Vagina (tissue), 2 donors: ENCODE data around the gene CORO2B. TPM values are rescaled to one million over a fixed set of nuclear protein-coding genes. Genes with fewer than 3 reads are reported as not detected.
A peak's percentile ranks its signal among the peaks of the same experiment; 100 is the strongest.

Experiments used
- DNase-seq, 2 donors: peaks; one replicate each; pipeline ENCODE4 v3.0.0-alpha.2; 2017; ENCODE audit errors: extremely low spot score in 2 of 2
- H3K27ac ChIP-seq: fragments of 200-600 bp; sonication (generic); one replicate; pipeline ENCODE4 v1.5.1; 2019
- H3K27me3 ChIP-seq: fragments of 200-600 bp; sonication (generic); one replicate; pipeline ENCODE4 v1.5.1; 2019
- H3K36me3 ChIP-seq, 2 donors: fragments of 200-600 bp; sonication (generic); one replicate each; pipeline ENCODE4 v1.5.1; 2017 to 2019
- H3K4me1 ChIP-seq: fragments of 200-600 bp; sonication (generic); one replicate; pipeline ENCODE4 v1.5.1; 2019
- H3K4me3 ChIP-seq, 2 donors: fragments of 200-600 bp; sonication (generic); 1 replicate in 1 of 2; 2 replicates in 1 of 2; pipeline ENCODE4 v1.5.1; 2016 to 2019
- H3K9me3 ChIP-seq: fragments of 200-600 bp; sonication (generic); one replicate; pipeline ENCODE4 v1.5.1; 2019
- CTCF ChIP-seq, 3 experiments: fragments of 450-650 bp in 2 of 3; fragments of 200-600 bp in 1 of 3; sonication (generic) in 1 of 3; IDR thresholded peaks; one replicate each; pipeline ENCODE4 v1.5.1; 2017 to 2019; ENCODE audit warnings: antibody characterized with exemption in 3 of 3, mild to moderate bottlenecking in 2 of 3, moderate library complexity in 2 of 3
- POLR2A ChIP-seq, 2 donors: fragments of 450-650 bp; IDR thresholded peaks; one replicate each; pipeline ENCODE4 v1.6.1; 2017; ENCODE audit warnings: antibody characterized with exemption in 2 of 2, mild to moderate bottlenecking in 2 of 2, moderate library complexity in 2 of 2
- POLR2AphosphoS5 ChIP-seq, 2 donors: sonication (generic); formaldehyde crosslinking; IDR thresholded peaks; one replicate each; pipeline ENCODE4 v1.9.0; 2017; ENCODE audit warnings: antibody characterized with exemption in 2 of 2, mild to moderate bottlenecking in 2 of 2, low read depth in 1 of 2; ENCODE audit not compliant: insufficient read depth in 1 of 2
- intact Hi-C: fragments of 100-400 bp; cut with DNase I; formaldehyde crosslinking; loops from one replicate; pipeline ENCODE4 v1.15.1; 2023
- total RNA-seq: library from RNA; depleted of rRNA; stranded (reverse); fragments of >200 nt; gene quantifications from one replicate; pipeline ENCODE4 v1.2.3, GENCODE V29; 2016

Gene CORO2B
- total RNA-seq, 1 donor from 2014 or later: 4.7 TPM

DNA sequence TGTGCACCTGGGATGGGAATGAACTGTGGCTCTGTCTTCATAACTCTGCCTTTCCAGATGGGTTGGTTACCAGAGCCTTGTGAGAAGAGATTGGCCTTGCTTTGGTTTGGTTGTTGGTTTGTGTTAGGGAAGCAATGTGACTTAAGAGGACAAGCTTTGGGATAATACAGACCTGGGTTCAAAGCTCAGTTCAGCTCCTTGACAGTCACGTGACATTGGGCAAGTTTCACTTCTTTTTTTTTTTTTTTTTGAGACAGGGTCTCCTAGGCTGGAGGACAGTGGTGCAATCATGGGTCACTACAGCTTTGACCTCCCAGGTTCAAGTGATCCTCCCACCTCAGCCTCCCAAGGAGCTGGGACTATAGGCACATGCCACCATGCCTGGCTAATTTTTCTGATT is 42.7 kb downstream of the CORO2B start:
- H3K4me3 ChIP-seq: no peak overlapping the region
- no peaks in the 10 kb centered on the region for H3K9me3 ChIP-seq
- no peak for DNase-seq
- TF ChIP-seq POLR2A (IDR thresholded peaks at IDR 0.05): no peak
- no peak for TF ChIP-seq POLR2AphosphoS5 (IDR thresholded peaks at IDR 0.05; ENCODE audit: insufficient read depth in 1 of 2, low read depth in 1 of 2)
- TF ChIP-seq CTCF (IDR thresholded peaks at IDR 0.05): no peak
- H3K27ac ChIP-seq: peak overlapping the region; percentile 41
- peaks cover 21% of the 10 kb centered on the region for H3K4me1 ChIP-seq
- H3K36me3 ChIP-seq: no peaks in the 10 kb centered on the region
- intact Hi-C loops: no loop called here
- no peaks in the 10 kb centered on the region for H3K27me3 ChIP-seq

DNA sequence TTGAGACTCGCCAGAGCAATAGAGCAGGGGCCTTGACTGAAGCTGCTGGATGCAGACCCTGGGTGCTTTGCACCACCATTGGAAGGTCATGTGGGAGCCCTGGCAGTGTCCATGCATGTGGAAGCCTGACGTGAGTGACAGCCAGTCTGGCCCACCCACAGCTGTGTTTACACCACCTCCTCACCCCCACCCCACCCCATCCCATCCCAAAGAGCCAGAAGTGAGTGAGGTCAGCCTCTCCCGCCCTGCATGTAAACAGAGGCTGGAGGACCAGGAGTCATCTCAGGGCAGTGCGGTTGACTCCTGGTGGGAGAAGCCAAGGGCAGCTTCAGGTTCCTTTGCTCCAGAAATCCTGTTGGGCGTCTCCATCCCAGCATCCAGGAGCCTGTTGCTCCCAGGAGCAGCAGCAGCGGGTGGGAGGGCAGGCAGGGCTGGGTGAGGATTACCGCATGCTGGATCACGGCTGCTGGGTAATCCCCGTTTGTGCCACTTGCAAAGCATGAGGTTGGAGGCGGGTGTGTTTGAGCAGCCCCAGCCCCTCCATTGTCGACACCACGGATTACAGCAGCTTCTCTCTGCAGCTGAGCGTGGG is 44.6 kb downstream of the CORO2B start:
- no peak overlapping the region for H3K27ac ChIP-seq
- TF ChIP-seq POLR2AphosphoS5 (IDR thresholded peaks at IDR 0.05; ENCODE audit: insufficient read depth in 1 of 2, low read depth in 1 of 2): no peak
- TF ChIP-seq POLR2A (IDR thresholded peaks at IDR 0.05): no peak
- TF ChIP-seq CTCF (IDR thresholded peaks at IDR 0.05): no peak
- no peaks in the 10 kb centered on the region for H3K36me3 ChIP-seq
- H3K9me3 ChIP-seq: no peaks in the 10 kb centered on the region
- no peak overlapping the region for H3K4me3 ChIP-seq
- DNase-seq: no peak
- H3K27me3 ChIP-seq: no peaks in the 10 kb centered on the region
- H3K4me1 ChIP-seq: peaks cover 17% of the 10 kb centered on the region
- intact Hi-C loops: no loop called here

- Histone ChIP-seq H3K36me3 (no peaks in the 10 kb centered on the region), H3K27me3 (no peaks in the 10 kb centered on the region), H3K4me3 (no peak overlapping the region), H3K27ac (no peak overlapping the region), H3K9me3 (no peaks in the 10 kb centered on the region), H3K4me1 (peaks cover 11% of the 10 kb centered on the region)
- TF ChIP-seq CTCF (IDR thresholded peaks at IDR 0.05) (no peak), POLR2A (IDR thresholded peaks at IDR 0.05) (no peak), POLR2AphosphoS5 (IDR thresholded peaks at IDR 0.05; ENCODE audit: insufficient read depth in 1 of 2, low read depth in 1 of 2) (no peak)
- intact Hi-C loops: no loop called here
- DNase-seq: no peak
These were observed 47.1 kb downstream of the CORO2B start for GRCh38 chr15:68625853-68626252.

- no peak for TF ChIP-seq CTCF (IDR thresholded peaks at IDR 0.05)
- TF ChIP-seq POLR2A (IDR thresholded peaks at IDR 0.05): no peak
- no peak for TF ChIP-seq POLR2AphosphoS5 (IDR thresholded peaks at IDR 0.05; ENCODE audit: insufficient read depth in 1 of 2, low read depth in 1 of 2)
- intact Hi-C loops: no loop called here
- Histone ChIP-seq H3K36me3 (no peaks in the 10 kb centered on the region), H3K27ac (no peak overlapping the region), H3K4me3 (no peak overlapping the region), H3K9me3 (no peaks in the 10 kb centered on the region), H3K4me1 (peaks cover 7% of the 10 kb centered on the region), H3K27me3 (no peaks in the 10 kb centered on the region)
- DNase-seq: no peak
These were observed 47.5 kb downstream of the CORO2B start for GRCh38 chr15:68626283-68626682.

DNA sequence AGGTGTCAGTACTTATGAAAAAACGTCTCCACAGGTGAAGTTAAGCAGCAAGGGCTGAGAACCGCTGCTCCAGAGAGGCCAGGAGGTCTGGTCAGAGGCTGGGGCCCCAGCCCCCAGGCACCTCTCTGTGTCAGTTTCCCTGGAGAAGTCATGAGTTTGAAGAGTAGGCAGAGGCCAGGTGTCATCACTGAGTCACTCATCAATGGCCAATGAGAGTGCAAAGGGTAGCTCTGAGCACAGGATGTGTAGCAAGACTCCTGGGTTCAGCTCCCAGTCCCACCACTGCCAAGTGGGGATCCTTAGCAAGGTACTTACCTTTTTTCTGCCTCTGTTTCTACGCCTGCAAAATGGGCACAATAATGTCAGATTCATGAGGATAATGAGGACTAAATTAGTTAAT is 47.9 kb downstream of the CORO2B start:
- intact Hi-C loops: no loop called here
- no peaks in the 10 kb centered on the region for H3K36me3 ChIP-seq
- H3K4me3 ChIP-seq: no peak overlapping the region
- H3K27ac ChIP-seq: no peak overlapping the region
- no peaks in the 10 kb centered on the region for H3K9me3 ChIP-seq
- no peak for TF ChIP-seq POLR2AphosphoS5 (IDR thresholded peaks at IDR 0.05; ENCODE audit: insufficient read depth in 1 of 2, low read depth in 1 of 2)
- no peak for TF ChIP-seq CTCF (IDR thresholded peaks at IDR 0.05)
- no peak for TF ChIP-seq POLR2A (IDR thresholded peaks at IDR 0.05)
- H3K4me1 ChIP-seq: peaks cover 5% of the 10 kb centered on the region
- DNase-seq: no peak
- no peaks in the 10 kb centered on the region for H3K27me3 ChIP-seq
